GM21447 (cell line): ENCODE results near the gene CHD3.
A peak's percentile ranks its signal among the peaks of the same experiment; 100 is the strongest.

Experiments used
- ATAC-seq: cut with Tn5 transposase; IDR thresholded peaks from one replicate; pipeline ENCODE4 v1.9.1; 2021; ENCODE audit not compliant: unreplicated experiment

Gene CHD3

DNA sequence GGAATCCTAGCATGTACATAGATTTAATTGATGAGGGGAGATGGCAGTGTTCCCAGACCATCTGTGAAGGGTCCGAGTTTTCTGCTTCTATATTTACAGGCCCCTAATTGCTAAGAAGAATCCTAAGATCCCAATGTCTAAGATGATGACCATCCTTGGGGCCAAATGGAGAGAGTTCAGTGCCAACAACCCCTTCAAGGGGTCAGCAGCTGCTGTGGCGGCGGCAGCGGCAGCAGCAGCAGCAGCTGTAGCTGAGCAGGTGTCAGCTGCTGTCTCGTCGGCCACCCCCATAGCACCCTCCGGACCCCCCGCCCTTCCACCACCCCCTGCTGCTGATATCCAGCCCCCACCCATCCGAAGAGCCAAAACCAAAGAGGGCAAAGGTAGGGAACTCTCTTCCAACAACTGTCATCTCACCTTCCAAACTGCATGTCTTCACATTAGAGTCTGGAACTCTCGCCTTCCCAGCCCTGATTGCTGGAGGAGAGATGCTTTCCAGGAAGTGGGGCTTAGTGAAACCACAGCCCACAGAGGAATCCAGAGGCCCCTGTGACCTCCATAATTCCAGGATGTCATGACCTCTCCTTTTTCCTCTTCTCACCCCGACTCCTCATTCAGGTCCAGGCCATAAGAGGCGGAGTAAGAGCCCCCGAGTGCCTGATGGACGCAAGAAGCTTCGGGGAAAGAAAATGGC lies 4.7 kb downstream of the CHD3 start:
- ATAC-seq = no peak

DNA sequence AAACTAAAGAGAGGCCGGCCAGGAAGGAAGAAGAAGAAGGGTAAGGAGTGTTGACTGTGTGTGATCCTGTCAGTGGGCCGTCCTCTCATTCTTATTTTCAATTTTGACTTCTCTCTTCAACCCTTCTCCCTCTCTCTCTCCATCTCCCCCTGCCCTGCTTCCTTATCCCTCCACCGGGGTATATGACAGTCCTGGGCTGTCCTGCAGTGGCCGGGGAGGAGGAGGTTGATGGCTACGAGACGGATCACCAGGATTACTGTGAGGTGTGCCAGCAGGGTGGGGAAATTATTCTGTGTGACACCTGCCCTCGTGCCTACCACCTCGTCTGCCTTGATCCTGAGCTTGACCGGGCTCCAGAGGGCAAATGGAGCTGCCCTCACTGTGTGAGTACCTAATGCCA lies 5.6 kb downstream of the CHD3 start:
- ATAC-seq = no peak

DNA sequence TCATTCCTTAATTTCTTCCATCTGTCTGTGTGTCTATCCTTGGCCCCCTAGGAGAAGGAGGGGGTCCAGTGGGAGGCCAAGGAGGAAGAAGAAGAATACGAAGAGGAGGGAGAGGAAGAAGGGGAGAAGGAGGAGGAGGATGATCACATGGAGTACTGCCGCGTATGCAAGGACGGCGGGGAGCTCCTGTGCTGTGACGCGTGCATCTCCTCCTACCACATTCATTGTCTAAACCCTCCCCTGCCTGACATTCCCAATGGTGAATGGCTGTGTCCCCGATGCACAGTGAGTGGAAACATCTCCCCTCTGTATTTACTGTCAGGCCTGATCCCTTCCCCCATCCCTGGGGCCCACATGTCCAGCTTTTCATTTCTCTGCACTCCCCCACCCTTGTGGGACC lies 6.3 kb downstream of the CHD3 start:
- ATAC-seq = no peak

DNA sequence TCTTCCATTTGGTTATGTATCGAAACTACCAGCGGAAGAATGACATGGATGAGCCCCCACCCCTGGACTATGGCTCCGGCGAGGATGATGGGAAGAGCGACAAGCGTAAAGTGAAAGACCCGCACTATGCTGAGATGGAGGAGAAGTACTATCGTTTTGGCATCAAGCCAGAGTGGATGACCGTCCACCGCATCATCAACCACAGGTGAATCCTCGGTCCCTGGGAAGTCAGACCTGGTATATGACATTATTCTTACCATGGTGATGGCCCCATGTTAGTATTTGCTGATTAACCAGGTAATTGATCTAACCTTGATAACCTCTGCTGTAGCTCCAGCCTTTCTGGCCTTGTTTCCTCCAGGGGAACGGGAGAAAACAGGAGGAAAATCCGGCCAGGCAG lies 8.5 kb downstream of the CHD3 start:
- ATAC-seq = no peak

DNA sequence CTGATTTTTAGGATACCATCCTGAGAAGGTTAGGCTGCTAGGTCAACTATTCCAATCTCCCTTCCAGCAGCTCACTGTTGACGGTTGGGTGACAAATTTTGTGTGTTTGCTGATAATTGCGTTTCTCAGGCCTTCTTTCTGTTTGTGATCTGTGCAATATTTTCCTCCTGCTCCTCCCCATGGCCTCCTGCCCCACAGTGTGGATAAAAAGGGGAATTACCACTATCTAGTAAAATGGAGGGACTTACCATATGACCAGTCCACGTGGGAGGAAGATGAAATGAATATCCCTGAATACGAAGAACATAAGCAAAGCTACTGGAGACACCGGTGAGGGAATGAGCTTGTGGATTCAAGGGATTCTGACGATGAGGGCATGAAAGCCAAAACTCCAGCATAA lies 9.2 kb downstream of the CHD3 start:
- no peak for ATAC-seq

DNA sequence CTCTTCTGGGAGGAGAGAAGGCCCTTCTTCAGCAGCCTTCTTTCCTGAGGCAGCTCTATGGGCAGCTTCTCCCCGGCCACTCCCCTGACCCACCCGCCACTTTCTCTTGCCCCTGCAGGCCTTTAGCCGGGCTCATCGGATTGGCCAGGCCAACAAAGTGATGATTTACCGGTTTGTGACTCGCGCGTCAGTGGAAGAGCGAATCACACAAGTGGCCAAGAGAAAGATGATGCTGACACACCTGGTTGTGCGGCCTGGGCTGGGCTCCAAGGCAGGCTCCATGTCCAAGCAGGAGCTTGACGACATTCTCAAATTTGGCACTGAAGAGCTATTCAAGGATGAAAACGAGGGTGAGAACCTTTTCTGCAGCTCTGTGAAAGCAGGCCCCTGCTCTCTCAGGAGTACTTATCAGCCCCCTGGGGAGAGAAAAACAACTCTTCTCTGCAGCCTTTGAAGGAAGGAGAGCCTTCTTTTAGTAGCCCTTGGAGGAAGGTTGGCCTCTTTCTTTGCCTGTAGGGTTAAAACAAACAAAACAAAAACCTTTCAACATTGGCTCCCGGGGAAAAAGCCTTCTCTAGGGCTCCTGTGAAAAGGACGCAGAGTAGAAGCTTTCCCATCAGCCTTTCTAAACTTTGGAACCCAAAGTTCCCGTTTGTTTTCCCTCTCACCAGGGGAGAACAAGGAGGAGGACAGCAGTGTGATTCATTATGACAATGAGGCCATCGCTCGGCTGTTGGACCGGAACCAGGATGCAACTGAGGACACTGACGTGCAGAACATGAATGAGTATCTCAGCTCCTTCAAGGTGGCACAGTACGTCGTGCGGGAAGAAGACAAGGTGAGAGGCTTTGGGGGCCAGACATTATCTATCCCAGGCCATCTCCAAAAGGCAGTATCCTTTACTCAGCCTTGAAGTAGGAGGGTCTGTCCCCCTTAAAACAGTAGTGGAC lies 14.8 kb downstream of the CHD3 start:
- no peak for ATAC-seq

DNA sequence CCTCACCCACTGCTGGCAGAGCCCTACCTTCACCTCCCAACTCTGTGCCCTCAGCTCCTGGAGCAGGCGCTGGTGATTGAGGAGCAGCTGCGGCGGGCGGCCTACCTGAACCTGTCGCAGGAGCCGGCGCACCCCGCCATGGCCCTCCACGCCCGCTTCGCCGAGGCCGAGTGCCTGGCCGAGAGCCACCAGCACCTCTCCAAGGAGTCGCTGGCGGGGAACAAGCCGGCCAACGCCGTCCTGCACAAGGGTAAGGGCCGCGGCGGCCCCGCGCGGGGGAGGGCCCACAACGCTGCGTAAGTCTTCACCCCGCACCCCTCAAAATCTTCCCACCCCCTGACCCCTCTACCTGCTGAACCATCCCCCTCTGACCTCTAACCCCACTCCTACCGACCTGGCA lies 20.5 kb downstream of the CHD3 start:
- ATAC-seq = no peak

DNA sequence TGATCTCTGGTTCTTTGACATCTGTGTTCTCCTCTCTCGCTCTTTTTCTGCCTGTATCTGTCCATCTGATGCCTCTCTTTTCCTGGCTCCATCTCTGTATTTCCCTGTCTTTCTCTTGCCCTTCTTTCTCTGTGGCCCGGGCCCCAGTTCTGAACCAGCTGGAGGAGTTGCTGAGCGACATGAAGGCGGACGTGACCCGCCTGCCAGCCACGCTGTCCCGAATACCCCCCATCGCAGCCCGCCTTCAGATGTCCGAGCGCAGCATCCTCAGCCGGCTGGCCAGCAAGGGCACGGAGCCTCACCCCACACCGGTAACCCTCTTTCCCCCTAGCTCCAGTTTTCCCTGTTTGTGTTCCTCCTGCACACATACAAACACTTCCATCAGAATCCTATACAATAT lies 21.7 kb downstream of the CHD3 start:
- ATAC-seq = no peak

DNA sequence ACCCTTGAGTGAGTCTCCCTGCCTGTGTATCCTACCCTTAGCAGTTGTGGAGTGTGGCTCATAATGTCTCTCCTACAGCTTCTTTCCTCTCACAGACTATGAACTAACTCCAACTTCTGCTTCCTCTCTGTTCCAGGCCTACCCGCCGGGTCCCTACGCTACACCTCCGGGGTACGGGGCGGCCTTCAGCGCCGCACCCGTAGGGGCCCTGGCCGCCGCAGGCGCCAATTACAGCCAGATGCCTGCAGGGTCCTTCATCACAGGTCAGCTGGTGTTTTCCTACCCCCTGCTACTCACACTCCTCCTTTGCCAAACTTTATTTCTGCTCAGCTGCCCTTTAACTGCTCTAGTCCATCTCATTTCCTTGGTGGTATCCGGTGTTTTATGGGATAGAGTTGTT lies 22.1 kb downstream of the CHD3 start:
- no peak for ATAC-seq

DNA sequence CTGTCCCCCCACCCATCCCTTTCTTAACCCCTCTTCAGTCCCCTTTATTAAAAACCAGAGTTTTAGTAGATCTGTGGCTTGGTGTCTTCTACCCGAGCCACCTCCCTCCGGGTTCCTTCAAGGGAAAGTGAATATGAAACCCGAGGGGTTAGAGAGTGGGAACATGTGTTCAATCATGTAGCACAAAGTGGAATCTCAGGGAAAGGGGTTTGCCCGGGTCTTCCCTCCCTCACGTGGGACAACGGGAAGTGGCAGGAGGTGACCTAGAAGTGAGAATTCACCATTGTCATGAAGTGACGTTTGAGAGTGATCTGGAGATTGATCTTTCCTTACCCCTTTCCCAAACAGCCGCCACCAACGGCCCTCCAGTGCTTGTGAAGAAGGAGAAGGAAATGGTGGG lies 22.5 kb downstream of the CHD3 start:
- no peak for ATAC-seq

DNA sequence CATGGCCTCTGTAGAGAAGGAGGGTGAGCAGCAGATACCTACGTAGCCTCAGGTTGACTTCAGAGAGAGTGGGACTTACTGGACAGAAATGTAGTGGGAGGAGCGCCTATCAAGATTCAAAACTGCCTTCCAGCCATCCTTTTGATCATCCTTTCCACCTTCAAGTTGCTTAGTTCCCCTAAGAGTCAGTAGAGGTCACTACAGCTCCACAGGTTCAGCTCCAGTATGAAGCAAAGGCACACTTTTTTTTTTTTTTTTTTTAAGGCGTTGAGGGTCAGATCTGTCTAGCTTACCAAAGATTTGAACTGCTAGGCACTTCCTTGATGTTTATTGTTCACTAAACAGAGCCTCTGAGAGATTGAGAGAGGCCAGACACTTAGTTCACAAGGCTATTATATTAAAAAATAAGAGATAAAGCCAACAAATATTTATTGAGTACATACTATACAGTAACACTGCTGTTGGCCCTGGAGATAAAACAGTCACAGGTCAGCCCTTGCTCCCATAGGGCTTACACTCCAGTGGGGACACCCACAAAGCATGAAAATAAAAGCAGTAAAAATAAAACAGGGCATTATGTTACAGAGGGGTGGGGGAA lies 24.4 kb downstream of the CHD3 start:
- ATAC-seq = no peak

DNA sequence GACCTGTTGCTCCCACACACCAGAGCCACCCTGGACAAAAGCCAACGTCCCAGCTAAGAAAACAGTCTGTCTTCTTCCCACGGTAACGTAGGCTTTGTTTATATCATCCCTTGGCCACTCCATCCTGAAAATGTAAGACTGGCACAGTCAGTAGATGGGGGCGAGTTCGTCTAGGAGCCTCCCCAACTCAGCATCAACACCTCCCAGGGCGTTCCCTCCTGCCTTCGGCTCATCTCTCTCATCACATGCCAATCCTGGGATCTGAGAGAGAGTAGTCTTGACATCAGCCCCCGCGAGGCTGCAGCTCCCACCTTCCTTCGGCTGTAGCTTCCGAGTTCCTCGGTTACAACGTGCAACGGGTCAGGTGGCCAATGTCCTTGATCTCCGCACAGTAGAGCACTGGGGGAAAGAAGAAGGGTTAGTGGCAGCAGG lies 26.6 kb downstream of the CHD3 start:
- ATAC-seq = peak; percentile 5

DNA sequence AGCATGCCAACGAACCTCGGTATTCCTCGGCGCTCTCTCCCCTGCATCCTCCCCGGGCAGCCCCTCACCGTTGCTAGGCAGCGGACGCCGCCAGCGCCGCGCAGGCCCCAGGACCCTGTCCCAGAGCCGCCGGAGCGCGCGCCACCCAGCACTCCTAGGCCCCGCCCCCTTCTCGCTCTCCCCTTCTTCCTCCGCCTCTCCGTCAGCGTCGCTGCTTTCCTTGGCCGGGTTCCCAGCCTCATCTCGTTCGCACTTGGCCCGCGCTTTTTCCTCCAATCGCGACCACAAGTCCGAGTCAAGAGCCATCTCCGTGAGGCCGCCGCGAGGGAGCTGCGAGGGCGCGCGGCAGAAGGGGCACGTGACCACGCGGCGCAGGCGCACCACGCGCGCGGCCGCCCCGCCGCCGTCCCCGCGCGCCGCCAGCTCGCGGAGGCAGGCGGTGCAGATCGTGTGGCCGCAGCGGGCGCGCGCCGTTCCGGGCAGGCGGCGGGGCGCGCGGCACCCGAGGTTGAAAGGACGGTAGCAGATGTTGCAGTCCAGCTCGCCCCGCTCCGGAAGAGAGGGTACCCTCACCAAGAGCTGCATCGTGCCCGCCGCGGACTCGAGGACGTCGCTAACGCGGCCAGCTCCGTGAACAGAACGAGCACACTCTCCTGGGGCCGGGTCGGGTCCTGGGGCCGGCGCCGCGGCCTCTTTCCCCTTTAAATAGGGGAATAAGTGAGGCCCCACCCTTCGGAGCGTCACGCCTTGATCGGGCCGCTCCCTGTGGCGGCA lies 27.2 kb downstream of the CHD3 start, which contains the start of gene RNF227:
TSS of gene RNF227 (minus strand) at position 679 of the 774 bp plus-strand sequence. CDS start at position 585, 94 bp downstream.
- peak; percentile 63 for ATAC-seq

DNA sequence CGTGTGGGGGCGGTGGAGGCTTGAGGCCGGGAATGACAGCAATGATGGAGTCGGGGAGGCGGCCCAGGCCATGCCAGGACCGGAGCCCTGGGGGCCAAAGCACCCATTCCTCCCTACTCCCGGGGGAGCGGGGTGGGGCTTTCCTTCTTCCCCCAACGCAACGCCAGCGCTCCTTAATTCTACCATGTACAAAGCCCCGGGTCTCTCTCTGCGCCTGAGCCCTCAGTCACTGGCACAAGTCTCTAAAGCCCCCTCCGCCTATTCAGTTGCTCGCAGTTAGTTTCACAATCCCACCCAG lies 27.7 kb downstream of the CHD3 start:
- ATAC-seq = peak; percentile 10

DNA sequence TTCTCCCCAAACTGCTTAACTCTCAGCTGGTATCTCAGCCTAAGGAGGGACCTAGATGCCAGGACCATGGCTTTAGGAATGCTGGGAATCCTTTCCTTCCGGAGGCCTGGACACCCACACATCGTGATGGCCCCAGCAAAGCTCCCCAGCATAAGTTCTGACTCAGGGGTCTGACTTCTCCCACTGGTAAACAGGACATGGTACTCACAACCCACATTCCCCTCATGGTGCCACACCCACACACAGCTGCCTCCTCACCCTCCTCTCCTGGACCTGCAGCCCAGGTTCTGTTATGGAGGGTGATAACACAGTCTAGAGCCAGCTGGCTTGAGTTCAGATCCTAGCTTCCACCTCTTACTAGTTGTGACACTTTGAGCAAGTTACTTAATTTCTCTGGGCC lies 28.2 kb downstream of the CHD3 start:
- no peak for ATAC-seq

DNA sequence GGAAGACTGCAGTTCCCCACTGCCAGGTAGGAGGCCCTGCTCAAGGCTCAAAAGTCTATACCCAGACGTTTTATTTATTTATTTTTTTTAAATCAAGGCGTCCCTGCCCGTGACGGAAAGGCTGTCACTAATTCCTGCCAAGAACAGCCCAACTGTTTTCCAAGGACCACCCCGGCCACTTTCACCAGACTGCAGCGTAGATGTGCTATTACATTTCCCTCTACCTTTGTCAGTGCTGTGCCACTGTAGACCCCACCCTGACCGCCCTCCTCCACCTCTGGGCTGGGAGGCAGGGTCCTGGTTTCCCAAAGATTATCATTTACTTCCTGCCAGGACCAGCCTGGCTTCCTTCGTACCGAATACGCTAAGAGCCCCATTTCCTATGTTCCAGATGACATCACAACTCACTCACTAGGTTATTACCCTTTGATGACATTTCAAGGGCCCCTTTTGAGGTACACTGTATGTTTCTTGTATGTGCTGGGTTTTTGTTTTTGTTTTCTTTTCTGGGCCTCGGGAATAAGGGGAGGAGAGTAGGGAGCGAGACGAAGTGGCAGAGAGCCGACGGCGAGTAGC lies 33.8 kb downstream of the CHD3 start:
- ATAC-seq = no peak

DNA sequence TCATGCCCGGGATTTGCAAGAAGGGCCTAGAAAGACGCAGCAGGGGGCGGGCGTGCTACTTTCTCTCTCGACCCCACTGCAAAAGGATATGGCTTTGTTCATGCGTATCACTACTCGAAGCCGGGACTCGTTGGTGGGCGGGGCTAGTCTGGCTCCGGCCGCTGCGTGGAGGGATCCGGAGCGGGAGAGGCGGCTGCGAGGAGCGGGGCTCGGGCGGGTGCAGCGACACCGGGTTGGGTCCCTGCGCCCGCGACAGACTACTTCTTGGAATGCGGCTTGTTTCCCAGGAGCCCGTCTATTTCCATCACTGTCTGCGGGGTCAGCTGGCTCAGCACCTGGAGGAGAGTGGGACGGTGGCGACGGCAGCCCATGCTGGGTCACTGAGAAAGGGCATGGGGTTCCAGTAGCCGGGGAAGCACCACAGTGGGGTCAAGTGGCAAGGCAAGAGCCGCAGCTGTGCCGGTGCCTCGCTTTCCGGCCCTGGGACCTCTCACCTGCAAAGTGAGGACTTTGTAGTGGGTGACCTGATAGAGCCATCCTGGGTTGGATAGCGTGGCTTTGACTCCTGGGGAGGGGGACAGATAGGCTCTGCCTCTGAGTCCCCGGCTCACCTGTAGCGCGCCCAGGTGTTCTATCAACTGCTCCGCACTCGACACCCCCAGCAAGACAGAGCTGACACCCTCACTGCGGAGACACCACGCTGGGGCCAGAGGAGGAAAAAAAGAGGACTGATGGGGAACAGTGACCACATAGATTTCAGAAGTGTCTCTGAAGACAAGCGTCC lies 34.4 kb downstream of the CHD3 start:
- ATAC-seq = peak; percentile 52

DNA sequence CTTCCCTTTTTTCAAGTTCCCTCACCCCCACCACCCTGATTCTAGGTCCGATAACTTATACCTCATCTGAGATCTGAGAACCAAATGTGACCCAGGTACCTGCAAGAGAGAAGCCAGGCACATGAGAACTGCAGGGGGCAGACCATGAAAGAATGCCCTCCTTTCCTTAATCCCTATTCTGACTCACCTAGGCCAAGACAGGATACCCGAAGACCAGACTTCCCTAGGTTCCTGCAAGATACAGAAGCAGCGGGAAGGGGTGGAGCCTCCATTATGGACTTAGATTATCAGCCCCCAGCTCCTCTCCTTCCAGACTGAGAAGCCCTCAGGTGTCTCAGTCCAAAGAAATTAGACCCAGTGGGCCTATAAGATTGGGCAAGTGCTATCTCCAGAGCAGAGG lies 39.0 kb downstream of the CHD3 start:
- no peak for ATAC-seq

DNA sequence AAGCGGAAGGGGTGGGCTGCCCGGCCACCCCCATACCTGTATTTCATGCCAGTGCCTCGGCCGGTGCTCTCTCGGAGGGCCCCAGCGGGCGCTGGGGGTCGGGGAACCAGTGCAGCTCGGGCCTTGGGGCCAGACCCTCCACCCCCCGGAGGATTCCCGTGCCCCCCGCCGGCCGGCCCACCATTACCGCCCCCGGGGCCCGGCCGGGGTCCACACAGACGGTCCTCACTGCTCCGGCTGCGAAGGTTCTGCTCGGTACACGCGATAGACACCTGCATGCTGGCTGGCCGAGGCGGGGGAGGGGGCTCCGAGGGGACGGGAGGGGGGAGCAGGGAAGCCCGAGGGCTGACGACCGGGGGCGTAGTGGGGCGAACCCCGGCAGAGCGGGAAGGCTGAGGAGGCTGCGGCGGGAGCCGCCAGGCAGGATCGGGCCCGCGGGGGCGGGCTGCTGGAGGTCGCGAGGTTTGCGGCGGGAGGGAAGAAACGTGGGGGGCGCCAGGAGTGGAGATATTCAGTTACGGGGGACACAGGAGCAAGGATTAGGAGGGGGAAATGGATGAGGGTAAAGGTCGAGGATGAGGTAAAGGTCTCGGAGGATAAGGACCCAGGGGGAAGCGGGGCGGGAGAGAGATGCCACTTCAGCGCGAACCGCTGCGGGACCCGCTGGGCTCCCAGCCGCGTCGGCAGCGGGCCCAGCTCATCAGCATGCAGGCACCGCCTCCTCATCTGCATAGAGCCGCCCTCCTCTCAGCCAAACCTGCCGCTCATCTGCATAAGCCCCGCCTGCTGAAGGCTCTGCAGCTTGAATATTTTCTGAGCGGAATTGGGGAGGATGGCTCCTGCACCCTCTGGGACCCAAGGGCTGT lies 40.8 kb downstream of the CHD3 start, which contains the start of gene KCNAB3:
TSS of gene KCNAB3 (minus strand) at position 699 of the 866 bp plus-strand sequence. CDS start at position 278, 421 bp downstream.
- no peak for ATAC-seq
